IPS-NIHi7 (cell line): ENCODE data around the gene WLS.

Experiments used
- DNase-seq: peaks from one replicate; pipeline ENCODE4 v3.0.0; 2012; ENCODE audit warnings: mixed read lengths; ENCODE audit errors: extremely low spot score

The WLS gene

DNA sequence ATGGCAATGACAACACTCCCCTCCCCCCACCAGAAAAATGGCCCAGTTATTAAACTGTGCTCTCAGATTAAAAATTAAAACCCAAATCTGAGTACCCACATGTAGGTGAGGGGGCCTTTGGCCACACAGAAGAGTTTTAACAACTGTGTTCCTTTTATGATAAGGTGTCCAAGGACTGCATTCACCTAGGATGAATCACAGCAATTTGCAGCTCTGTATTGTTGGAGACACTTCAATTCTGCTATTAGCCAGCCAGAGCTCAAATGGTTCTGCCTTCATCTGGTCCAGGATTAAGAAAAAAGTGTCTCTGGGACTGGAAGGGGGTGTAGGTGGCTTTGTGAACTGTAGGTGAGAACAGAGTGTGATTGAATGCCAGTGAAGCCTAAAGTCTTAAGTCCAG is 138.6 kb downstream of the WLS start:
- no peak for DNase-seq

DNA sequence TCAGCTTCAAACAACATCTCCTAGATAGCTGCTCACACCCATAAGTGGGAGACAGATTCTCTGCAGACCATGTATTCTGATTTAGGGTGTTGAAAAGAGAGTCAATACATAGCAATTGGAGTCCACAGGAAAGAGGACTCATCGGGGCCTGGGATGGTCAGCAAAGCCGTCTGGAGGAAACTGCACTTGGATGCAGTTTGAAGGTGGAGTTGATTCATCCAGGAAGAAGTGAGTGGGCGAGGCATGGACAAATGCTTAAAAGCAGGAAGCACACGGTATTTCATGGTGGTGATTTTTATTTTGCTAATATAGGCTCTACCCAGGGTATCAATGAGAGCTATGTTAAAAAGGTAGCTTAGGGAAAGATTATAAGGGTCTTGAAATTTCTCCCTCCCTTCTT is 145.1 kb downstream of the WLS start:
- no peak for DNase-seq

GRCh38 chr1:68085752-68086151 is 146.6 kb downstream of the WLS start:
- DNase-seq: no peak

- DNase-seq: no peak
Measured at GRCh38 chr1:68083686-68084085, 148.6 kb downstream of the WLS start.

DNA sequence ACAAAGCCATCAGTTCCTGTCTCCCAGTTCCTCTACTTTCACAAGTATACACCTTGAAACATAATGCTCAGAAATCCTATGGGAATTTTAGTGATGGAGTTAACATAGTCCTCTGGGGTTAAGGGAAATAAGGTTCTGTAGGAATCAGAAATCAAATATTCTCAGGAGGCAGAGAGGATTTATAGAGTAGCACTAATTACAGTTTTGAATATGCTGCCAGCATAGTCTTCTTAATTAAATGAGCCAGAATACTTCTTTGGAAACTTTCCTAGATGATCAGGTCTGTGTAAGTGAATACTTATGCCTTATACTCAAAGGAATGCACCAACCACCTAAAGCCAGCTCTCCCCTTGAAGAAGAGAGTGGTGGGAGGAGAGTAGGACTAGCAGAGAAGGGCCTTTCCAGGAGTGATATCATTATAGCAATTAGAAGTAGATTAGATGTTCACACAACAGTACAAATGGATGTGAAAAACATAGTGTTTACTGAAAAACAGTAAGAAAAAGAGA is 150.5 kb downstream of the WLS start:
- DNase-seq: no peak

DNA sequence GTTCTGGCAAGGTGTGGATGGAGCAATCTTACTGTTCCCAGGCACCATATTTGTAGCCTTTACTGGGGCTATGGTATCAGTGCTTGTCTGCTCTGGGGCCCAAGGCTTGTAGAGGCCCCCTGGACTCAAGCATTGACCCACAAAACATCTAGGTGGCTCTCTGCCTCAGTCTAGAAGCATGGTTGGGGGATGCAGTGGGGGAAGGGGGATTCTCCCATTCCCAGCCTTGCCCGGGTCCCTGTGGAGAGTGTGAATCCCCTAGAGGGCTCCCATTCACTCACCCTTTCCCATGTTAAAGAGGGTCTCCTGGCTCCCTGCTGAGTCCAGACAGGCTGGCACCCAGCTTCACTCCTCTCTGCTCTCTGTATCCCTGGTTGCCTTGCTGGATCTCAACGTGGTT is 153.7 kb downstream of the WLS start:
- no peak for DNase-seq
